Tibial artery (tissue), 4 donors: ENCODE results near the gene UCP3.

Source experiments
- DNase-seq, 2 donors: peaks; one replicate each; pipeline ENCODE4 v3.0.0-alpha.2; 2019
- H3K27ac ChIP-seq, 2 donors: fragments of 200-600 bp; sonication (generic) in 1 of 2; 1 replicate in 1 of 2; 2 replicates in 1 of 2; pipeline ENCODE4 v1.5.1; 2018 to 2019; ENCODE audit warnings: mild to moderate bottlenecking in 1 of 2
- H3K27me3 ChIP-seq, 2 donors: fragments of 200-600 bp; sonication (generic) in 1 of 2; one replicate each; pipeline versions ENCODE4 v1.5.1 to v1.6.0; 2016 to 2019
- H3K36me3 ChIP-seq, 3 donors: fragments of 200-600 bp; sonication (generic) in 2 of 3; one replicate each; pipeline ENCODE4 v1.5.1; 2016 to 2019; ENCODE audit warnings: mild to moderate bottlenecking in 2 of 3
- H3K4me1 ChIP-seq, 4 donors: fragments of 200-600 bp; sonication (generic) in 2 of 4; 1 replicate in 3 of 4; 2 replicates in 1 of 4; pipeline ENCODE4 v1.5.1; 2016 to 2019
- H3K4me3 ChIP-seq, 2 donors: fragments of 200-600 bp; sonication (generic) in 1 of 2; 1 replicate in 1 of 2; 2 replicates in 1 of 2; pipeline ENCODE4 v1.5.1; 2018 to 2019; ENCODE audit warnings: mild to moderate bottlenecking in 2 of 2
- H3K9me3 ChIP-seq, 3 donors: fragments of 200-600 bp; sonication (generic) in 1 of 3; one replicate each; pipeline ENCODE4 v1.5.1; 2016 to 2019
- CTCF ChIP-seq, 2 experiments: fragments of 200-600 bp in 1 of 2; fragments of 450-650 bp in 1 of 2; IDR thresholded peaks; one replicate each; pipeline ENCODE4 v1.5.1; 2017 to 2019; ENCODE audit warnings: antibody characterized with exemption in 2 of 2, mild to moderate bottlenecking in 1 of 2, moderate library complexity in 1 of 2
- intact Hi-C: fragments of 100-400 bp; cut with DNase I; formaldehyde crosslinking; loops from one replicate; pipeline ENCODE4 v1.15.0; 2023; ENCODE audit warnings: low total_unique reads

The UCP3 gene

GRCh38 chr11:74006743-74007304, 2.1 kb downstream of the UCP3 start:
- intact Hi-C loops = no loop called here
- Histone ChIP-seq H3K36me3 (peaks cover 14 to 54% (median 15%) of the 10 kb centered on the region in 3 donors), H3K27ac (no peak overlapping the region), H3K4me3 (no peak overlapping the region), H3K27me3 (no peaks in the 10 kb centered on the region), H3K9me3 (no peaks in the 10 kb centered on the region), H3K4me1 (no peaks in the 10 kb centered on the region)
- TF ChIP-seq CTCF (IDR thresholded peaks at IDR 0.05) = no peak
- DNase-seq = no peak

DNA sequence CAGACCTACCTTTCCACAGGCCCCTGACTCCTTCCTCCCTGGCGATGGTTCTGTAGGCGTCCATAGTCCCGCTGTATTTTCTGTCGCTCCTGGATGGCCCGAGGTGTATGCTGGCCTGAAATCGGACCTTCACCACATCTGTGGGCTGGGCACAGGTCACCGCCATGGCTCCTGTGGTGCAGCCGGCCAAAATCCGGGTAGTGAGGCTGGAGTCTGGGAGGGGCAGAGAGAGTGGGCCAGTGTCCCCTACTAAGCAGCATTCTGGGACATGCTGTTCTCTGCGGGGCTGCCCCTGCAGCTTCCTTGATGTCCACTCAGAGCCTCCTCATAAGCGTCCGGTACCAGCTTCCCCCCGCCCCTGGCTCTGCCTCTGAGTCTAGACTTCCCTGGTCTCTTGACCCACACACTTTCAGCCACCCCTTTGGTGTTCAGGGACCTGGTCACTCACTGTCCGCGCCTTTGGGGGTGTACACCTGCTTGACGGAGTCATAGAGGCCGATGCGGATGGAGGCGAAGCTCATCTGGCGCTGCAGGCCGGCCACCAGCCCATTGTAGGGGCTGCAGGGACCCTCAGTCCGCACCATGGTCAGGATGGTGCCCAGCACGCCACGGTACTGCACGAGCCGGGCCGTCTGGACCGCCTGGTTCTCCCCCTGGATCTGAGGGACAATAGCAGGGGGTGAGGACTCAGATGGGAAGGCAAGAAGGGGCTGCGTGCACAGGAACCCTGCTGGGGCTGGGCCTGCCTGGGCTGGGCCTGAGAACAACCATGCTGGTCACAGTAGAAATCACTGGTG, 3.0 kb downstream of the UCP3 start:
- Histone ChIP-seq H3K27ac (no peak overlapping the region), H3K9me3 (no peaks in the 10 kb centered on the region), H3K36me3 (peaks cover 14 to 50% (median 15%) of the 10 kb centered on the region in 3 donors), H3K4me1 (no peaks in the 10 kb centered on the region), H3K4me3 (no peak overlapping the region), H3K27me3 (no peaks in the 10 kb centered on the region)
- no peak for TF ChIP-seq CTCF (IDR thresholded peaks at IDR 0.05)
- intact Hi-C loops = no loop called here
- no peak for DNase-seq

- DNase-seq = peak in 1 of 2 donors; percentile 20
- Histone ChIP-seq H3K4me3 (no peak overlapping the region), H3K9me3 (no peaks in the 10 kb centered on the region), H3K36me3 (peaks cover 14 to 50% (median 15%) of the 10 kb centered on the region in 3 donors), H3K27ac (no peak overlapping the region), H3K27me3 (no peaks in the 10 kb centered on the region), H3K4me1 (no peaks in the 10 kb centered on the region)
- TF ChIP-seq CTCF (IDR thresholded peaks at IDR 0.05) = no peak
- intact Hi-C loops = no loop called here
Observed at GRCh38 chr11:74004759-74005615, 3.9 kb downstream of the UCP3 start.

GRCh38 chr11:74004046-74004695, 4.7 kb downstream of the UCP3 start:
- no peak for DNase-seq
- intact Hi-C loops = no loop called here
- Histone ChIP-seq H3K27ac (no peak overlapping the region), H3K9me3 (no peaks in the 10 kb centered on the region), H3K4me1 (no peaks in the 10 kb centered on the region), H3K4me3 (no peak overlapping the region), H3K27me3 (no peaks in the 10 kb centered on the region), H3K36me3 (peaks cover 14 to 50% (median 15%) of the 10 kb centered on the region in 3 donors)
- no peak for TF ChIP-seq CTCF (IDR thresholded peaks at IDR 0.05)

DNA sequence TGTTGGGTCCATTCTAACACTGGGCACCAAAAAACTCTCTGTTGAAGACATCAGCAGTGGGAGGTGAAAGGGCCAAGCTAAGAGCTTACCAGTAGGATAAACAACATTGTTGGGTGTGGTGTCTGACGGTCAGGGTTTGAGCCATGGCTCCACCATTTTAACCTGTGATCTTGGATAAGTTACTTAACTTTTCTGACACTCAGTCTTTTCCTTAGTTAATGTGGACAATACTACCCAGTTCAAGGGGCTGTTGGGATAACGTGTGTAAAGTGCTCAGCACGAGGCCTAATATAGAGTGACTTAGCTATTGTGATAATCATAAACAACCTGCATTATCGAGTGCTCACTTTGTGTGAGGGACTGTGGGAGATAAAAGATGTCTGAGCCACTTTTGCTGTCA, 6.1 kb downstream of the UCP3 start:
- peaks cover 14 to 43% (median 15%) of the 10 kb centered on the region in 3 donors for H3K36me3 ChIP-seq

More for the DNA sequence above, 6.1 kb downstream of the UCP3 start:
- no peak for DNase-seq
- intact Hi-C loops = no loop called here
- no peak for TF ChIP-seq CTCF (IDR thresholded peaks at IDR 0.05)
- Histone ChIP-seq H3K4me1 (no peaks in the 10 kb centered on the region), H3K27me3 (no peaks in the 10 kb centered on the region), H3K27ac (no peak overlapping the region), H3K9me3 (no peaks in the 10 kb centered on the region), H3K4me3 (no peak overlapping the region)
